ENCODE data around the gene FRMD4B.

DNA sequence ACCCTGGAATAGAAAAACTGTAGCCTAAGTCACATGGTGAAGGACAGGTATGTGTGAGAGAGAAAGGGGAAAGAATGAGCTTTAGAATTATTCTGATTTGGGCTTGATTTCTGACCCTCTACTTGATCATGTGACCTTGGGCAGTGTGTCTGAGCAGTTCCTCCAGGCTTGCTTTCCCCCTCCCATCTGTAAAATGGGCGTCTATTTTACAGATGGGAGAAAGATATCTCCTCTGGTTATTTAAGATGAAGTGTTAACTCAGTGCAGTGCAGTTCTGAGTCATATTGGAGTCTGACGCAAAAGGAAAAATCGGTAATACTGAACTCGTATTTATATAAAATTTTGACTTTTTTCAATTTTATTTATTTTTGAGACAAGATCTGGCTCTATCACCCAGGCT lies 225.4 kb downstream of the FRMD4B start:
- TF ChIP-seq POLR2AphosphoS5 (IDR thresholded peaks at IDR 0.05; ENCODE audit: borderline replicate concordance, low read depth, low read length) (no peak), EZH2 (IDR thresholded peaks at IDR 0.05) (no peak), FOXP2 (optimal IDR thresholded peaks at IDR 0.05; ENCODE audit: control extremely low read depth, extremely low read length, insufficient read depth) (no peak)

Data from SK-N-MC (cell line).